Measurements from ENCODE around the gene ORM2.
"Not testable (repeated sequence)": the region's sequence is repeated elsewhere in the genome, so short reads cannot be mapped to it uniquely, and the experiment has no call there.

ORM2 gene

DNA sequence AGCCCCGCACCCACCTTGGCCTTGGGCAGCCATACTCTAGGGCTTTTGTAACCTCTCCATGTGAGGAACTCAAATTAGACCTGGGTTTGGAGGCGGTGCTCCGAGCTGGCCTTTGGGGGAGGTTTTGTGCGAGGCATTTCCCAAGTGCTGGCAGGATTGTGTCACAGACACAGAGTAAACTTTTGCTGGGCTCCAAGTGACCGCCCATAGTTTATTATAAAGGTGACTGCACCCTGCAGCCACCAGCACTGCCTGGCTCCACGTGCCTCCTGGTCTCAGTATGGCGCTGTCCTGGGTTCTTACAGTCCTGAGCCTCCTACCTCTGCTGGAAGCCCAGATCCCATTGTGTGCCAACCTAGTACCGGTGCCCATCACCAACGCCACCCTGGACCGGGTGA is at the start of gene ORM2:
Gene ORM2 (plus strand): TSS at position 245 of the 398 bp plus-strand sequence. CDS start 36 bp downstream, at position 281.
- DNase-seq: not testable (repeated sequence)

DNA sequence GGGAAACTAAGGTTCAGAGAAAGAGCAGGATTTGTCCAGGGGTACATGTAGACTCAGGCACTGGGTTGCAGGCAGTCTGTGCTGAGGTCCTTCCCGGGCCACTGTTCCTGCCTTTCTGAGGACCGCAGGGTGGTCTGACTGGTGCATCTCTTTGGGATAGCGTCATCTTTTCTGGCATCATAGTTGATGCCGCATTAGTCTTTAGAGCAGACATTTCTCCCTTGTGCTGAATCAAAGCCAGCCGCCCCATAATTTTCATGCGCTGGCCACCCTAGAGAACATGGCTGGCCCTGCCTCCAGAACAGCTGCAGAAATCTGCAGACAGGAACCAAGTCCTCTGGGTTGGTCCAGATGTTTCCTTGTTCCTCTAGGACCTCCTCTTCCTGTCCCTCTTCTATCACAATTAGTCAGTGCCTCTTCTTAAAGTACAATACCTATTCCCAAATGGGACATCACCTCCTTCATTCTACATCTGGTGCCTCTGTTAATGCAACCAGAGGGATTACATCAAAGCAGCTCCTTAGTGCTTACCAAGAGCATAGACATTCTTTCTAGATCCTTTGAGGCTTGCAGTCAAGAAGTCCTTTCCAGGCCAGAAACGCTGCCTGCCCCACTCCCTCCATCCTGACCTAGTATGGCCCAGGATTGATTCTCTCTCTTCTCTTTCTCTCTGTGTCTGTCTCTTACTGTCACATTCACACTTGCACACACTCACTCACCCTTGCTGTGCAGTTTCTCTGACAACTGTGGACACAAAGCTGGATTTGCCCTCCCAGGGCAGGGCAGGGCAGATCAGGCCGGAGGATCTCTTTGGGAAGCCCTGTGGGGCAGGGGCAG is 48.8 kb upstream of the ORM2 start:
- DNase-seq: no peak

DNA sequence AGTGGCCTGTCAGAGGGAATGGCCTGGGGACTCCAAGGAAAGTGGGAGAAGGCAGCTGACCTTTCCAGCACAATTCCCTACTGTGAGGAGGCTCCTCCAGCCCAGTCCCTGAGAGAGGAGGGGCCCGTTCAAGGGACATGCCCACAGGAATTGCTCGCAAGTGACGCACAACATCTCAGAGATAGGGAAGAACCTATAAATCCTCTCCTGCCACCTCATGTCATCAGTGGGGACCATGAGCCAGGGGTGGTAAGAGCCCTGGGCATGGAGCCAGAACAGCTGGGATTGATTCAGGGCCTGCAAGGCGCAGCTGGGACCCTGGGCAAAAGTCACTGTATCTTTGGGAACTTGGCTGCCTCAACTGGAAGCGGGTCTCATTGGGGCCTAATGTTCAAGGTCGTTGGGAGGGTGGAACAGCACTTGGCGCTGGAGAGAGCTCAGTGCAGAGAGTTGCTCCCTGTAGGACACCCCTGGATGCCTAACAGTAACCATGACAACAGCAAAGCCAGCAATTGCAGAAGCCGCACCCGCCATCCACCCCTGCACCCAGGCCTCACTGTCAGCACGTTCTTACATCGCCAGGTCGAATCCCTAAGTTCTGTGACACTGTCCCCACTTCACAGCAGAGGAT is 48.1 kb upstream of the ORM2 start:
- DNase-seq: no peak

DNA sequence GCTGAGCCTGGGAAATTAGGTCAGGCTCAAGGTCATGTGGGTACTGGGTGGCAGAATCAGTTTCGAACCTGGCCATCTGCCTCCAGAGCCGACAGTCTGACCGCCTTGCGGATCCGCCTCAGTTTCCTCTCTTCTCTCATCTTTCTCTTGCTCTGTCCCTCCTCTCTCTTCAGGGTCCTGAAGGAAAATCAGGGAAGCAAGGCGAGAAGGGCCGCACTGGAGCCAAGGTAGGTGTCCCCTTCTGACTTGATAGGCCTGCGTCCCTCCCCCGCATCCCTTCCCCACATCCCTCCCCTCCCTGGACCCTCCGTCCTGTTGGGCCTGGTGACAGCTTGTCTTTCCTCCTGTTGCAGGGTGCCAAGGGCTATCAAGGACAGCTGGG is 47.6 kb upstream of the ORM2 start:
- no peak for DNase-seq

DNA sequence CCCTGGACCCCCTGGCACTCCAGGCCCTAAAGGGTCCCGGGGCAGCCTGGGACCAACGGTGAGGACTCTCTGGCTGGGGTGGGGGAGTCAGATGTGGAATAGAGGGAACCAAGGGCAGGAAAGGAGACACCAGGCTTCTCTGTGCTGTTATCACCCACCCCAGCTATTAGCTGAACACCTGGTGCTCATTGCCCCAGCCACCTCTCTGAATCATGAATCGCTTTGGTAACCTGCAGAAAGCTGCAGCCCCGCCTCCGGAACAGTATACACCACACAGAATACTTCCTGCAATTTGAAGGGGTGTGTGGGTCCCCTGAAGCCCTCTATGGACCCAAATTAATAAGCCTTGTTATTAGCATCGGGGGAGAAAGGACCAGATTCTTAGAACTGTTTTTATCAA is 47.2 kb upstream of the ORM2 start:
- DNase-seq: no peak

DNA sequence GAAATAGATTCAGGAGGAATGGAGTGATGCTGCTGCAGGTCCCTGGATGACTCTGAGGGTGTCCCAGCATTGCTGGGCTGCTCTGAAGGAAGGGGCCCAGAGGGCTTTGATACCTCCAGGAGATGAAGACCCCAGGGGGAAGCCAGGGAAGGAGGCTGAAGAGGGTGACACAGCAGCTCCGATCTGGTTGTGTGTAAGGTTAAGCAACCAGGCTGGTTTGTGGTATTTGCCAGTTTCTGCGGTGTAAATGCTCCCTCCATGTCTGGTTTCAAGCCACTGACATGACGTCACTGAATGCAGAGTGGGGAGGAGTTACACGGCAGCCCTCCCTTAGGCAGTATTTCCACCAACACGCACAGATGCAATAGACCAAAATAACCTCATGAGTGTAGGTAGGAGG is 46.7 kb upstream of the ORM2 start:
- no peak for DNase-seq

DNA sequence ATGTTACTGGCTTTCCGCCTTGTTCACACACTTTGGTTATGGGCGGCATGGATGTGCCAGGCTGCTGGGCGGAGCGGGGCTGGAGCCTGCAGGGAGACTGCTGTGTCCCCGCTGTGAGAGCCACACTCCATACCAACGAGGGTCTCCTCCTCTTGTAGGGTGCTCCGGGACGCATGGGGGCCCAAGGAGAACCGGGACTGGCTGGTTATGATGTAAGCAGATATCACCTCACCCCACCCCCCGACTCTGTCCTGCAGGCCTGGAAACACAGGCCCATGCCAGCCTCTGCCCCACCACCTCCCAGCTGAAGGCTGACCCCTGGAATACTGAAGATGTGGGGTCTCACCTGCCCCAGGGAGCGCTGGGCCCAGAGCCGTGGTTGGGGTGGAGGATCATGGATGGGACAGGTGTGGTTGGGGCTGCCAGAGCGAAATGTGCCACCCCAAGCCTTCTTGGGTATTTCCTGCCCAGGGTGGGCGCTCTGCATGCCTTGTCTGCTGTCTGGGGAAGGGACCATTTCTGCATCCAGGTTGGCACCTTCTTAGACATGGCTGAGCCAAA is 46.0 kb upstream of the ORM2 start:
- DNase-seq: no peak

DNA sequence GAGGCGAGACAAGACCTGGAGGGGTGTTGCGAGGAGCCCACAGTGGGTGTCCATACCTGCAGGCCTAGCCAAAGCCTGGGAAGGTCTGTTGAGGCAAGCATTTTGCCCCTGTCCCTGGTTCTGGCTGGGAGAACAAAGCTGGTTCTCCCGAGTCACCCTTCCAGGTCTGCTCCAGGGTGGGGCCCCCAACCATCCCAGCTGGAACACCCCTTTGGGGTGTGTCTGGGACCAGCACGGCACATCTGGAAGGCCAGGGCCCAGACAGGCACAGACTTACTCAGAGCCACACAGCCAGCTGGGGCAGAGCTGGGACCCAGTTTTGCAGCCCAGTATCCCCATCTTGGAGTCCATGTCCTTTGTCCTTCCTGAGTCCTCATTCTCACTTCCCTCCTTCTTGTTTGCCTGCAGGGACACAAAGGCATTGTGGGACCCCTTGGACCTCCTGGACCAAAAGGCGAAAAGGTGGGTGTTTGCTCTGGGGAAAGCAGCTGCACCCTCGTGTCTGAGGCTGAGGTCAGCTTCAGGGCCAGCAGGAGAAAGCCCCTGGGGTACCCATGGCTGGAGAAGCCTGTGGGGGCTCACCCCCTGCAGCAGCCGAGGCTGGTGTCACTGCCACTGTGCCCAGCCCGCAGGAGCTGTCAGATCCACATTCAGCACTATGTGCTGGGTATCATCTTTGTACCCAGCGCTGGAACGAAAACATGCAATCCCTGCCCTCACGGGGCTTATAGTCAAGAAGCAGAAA is 45.2 kb upstream of the ORM2 start:
- no peak for DNase-seq

DNA sequence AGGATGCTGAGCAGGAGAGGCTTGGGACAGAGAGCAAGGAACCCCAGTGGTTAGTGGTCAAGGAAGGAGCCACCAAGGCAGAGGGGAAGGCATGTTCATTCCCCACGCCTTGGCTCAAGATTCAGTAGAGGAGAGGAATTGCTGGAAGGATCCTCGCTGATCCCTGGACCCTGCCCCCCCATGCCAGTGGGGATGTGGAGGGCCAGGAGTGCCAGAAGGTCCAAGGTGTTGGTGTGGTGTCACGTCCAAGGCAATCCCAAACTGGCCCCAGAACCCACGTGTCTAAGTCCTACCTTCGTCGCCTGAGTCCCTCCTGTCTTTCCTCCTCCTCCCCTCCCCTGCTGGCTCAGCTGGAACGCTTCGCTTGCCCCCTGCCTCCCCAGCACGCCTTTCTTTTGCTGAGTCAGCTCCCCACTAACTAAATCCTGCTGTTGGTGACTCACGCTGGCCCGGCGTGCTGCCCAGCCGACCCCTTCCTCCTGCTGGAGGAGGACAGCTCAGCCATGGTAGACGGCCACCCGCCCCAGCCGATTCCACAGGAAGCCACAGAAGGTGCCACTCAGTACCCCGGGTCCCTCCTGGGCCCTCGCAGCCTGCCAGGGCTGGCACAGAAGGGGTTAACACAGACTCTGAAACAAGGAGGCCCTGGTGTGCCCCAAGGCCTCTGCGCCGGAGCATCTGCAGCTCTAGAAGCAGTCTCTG is 44.4 kb upstream of the ORM2 start:
- DNase-seq: no peak

DNA sequence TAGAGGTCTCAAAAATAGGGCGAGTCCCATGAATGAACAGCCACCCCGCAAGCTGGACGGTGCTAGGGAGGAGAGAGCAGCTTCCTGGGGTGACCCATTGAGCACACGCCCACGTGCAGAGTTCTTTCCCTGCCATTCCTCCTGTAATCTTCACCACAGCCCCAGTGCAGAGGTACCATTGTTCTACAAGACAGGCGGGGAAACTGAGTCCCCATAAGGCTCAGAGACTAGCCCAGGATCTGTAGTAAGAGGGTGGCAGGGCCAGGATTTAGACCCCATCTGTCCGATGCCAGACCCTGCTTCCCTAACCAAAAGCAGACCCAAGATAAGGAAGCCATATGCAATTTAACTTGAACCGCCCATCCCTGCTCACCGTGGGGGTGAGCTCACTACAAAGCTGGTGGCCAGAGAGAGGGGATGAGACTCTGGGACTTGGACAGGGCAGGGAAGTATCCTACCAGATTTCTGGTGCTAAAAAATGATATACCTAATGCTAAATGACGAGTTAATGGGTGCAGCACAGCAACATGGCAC is 43.5 kb upstream of the ORM2 start:
- no peak for DNase-seq

DNA sequence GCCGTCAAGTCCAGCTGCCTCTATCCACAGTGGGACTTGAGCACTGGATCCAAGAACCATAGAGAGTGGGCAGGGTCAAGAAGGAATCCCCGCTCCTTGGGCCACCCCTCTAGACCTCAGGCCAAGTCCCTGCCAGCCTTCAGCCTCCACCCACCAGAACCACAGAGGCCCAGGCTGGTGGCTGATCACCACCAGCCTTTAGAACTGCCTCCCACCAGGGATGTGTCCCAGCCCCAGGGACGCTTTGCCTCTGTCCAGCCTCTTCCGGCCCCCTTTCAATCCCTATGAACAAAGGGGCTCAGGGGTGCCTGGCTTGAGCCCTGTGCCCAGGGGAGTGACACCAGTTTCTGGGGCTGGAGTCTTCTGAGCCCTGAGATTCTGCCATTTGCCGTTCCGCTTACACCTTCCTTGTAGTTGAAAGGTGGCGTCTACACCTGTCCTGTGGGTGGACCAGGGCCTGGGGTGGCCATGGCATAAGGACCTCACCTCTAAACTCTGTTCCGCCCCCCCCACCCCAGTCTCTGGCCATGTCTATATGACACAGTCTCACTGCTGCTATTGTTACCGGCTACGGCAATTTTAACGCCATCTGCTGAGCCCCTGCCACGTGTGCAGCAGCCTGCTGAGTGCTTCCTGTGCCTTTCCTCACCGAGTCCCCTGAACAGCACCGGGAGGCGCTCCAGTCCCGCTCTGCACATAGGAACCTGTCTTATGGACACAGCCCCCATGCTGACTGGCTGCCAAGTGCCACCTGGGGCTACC is 42.5 kb upstream of the ORM2 start:
- DNase-seq: peak; percentile 70

DNA sequence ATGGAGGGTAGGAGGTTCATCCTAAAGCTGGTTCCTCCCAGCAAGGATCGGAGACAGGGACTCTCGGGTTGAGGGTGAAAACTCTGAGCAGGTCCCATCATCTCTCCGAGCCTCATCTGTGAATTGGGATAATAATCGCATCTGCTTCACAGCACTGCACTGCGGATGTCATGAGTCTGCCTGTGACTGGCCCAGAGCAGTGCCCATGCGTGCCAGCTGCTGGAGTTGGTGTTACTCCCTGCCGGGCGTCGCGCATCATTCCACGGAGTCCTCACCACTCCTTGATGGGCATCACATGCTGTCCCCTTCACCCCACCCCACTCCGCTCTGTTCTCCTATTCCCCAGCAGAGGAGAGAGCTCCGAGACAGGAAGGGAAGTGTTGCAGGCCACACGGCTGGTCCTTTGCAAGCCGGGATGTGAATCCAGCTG is 41.9 kb upstream of the ORM2 start:
- no peak for DNase-seq

DNA sequence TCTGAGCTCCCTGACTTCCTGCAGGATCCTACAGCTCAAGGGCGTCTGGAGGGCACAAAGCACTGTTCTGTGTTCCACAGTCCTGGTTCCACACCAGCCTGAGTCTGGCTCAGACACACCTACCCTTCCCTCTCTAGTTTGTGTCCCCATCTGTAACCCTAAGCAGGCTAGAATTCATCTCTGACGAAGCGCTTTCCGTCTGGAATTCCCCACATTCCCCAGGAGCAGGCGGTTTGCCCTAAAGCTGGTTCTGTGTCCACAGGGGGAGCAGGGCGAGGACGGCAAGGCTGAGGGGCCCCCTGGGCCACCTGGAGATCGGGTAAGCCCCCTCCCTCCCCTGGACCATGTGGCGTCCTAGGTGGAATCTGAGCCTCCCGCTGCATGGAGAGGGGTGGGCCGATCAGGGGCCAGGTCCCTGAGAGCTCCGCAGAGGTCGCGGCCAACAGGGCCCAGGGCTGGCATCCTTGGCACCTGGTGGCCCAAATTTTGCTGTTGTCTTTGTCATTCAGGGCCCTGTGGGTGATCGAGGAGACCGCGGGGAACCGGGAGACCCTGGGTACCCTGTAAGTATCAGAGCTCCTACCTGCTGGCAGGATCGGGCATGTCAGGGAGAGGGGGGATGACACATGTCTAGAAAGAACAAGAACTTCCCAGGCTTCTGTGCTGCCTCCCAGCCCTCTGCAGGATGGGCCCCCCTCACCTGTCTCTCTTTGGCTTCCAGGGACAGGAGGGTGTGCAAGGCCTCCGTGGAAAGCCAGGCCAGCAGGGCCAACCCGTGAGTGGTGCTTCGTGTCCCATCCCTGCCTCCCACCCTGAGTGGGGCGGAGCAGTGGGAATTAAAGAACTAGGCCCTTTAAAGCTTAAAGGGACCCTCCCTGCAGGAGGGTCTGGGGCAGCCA is 41.2 kb upstream of the ORM2 start:
- DNase-seq: no peak

DNA sequence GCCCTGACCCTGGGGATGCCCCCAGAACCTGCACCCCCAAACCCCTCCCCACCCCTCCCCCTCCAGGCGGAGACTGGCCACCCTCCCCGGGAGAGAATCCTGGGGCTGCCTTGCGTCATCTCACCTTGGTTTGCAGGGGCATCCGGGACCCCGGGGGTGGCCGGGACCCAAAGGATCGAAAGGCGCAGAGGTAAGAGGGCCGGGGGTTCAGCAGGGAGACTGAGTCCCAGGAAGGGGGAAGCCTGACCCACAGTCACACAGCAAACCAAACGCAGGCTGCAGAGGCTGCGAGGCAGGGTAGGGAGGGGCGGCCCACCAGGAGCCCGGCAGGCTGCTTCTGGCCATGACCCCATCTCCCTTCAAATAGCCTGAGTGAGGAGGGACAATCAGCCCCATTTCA is 40.6 kb upstream of the ORM2 start:
- no peak for DNase-seq

DNA sequence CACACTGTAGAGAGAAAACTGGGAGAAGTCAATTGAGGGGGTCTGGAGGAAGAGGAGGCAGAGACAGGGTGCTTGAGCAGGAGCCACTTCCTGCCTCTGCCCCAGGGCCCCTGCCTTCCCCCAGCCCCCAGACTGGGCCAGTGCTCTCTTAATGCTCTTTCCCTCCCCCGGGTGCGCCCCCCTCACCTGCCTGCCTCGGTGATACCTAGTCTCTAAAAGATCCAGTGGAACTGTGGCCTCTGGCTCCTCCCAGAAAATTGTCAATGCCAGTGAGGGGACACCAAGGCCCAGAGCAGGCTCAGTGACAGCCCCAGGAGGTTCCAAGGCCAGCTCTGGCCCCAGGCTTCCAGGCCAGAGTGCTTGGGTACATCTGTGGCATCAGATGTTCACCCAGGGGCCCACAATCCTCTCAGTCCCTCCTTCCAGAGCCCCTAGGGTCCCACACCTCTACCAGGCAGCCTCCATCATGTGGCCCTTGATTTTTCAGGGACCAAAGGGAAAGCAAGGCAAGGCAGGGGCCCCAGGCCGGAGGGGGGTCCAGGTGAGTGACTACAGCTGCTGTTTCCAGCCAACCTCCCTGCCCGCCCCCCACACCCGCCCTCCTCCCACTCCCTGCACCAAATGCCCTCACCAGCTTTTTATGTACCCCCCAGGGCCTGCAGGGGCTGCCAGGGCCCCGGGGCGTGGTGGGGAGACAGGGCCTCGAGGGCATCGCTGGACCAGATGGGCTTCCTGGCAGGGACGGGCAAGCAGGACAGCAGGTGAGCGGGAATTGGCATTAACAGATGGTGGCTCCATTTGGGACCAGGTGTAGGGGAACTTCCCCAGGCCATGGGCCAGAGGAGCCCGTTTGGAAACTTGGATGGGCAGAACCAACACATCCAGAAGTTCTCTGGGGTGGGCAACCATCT is 39.8 kb upstream of the ORM2 start:
- DNase-seq: peak; percentile 30

DNA sequence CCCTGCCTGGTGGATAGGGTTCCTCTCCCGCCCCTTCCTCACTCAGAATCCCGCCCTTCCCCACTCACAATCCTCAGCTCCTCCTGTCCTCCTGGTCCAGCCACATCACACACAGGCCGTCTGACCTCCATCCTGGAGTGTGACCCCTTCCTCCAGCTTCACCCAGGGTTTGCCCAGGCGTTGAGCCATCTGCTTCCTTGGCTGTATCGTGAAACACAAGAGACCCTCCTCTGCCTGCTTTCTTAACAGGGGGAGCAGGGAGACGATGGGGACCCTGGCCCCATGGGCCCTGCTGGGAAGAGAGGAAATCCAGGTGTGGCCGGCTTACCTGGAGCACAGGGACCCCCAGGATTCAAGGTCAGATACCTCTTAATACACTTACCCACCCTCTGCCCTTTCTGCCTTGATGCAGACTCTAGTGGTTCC is 39.1 kb upstream of the ORM2 start:
- no peak for DNase-seq

DNA sequence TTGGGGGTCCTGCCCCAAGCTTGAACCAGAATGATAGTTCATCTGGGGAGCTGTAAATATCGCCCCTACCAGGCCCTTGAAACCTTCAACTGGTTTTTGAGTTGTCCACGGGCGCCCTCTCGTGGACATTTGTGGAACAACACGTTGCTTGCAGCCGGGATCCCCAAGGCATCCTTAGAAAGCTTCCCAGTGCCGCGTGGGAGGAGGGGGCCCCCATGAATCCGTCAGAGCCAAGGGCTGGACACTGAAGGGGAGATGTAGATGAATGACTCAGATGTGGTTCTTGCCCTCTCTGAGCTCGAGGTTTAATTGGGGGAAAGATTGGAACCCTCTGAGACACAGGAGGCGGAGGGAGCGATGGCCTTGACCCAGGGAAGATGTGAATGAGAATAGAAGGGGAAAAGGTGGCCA is 38.6 kb upstream of the ORM2 start:
- no peak for DNase-seq

DNA sequence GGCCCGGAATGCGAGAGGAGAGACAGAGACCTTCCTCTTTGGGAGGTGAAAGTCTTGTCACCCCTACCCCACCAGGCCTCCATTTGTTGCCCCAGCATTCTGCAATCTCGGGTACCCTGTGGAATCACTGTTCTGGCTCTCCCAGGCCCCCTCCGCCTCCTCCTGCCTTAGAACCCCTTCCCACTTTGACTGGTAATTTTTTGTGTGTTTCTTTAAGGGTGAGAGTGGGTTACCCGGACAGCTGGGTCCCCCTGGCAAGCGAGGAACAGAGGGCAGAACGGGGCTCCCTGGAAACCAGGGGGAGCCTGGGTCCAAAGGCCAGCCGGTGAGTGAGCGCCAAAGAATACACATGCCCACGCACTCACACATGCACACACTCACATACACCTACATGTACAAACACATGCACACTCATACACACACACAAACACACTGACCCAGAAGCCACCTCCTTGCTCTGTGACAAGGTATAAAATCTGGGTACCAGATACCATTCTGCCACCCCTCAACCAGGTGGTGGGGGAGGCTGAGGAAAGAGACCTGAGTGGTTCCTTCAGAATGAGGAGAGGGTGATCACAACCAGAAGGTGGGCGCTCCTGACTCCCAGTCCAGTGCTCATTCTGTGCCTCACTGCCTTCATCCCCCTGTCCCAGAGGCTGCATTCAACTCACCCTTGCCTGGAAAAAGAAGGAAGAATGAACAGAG is 37.6 kb upstream of the ORM2 start:
- DNase-seq: no peak

DNA sequence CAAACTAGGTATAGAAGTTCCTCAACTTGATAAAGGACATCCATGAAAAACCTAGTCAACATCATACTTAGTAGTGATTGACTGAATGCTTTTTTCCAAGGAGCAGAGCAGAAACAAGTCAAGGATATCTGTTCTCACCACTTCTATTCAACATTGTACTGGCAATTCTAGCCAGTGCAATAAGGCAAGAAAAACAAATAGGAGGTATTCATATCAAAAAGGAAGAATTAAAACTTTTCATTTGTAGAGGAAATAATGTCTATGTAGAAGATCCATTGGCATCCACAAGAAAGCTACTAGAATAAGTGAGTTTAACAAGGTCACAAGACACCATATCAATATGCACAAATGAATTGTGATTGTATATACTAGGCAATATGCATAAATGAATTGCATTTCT is 35.0 kb upstream of the ORM2 start:
- DNase-seq: no peak

Measured in DMS 273 treated with DMSO at 0.1 percent for 48 hours (cell line).